Ovary (tissue), 9 donors: ENCODE data around the gene HIPK3. TPM values are rescaled to one million over a fixed set of nuclear protein-coding genes. Genes with fewer than 3 reads are reported as not detected.
"Not testable (repeated sequence)": the region's sequence is repeated elsewhere in the genome, so short reads cannot be mapped to it uniquely, and the experiment has no call there.

Experiments
- DNase-seq, 5 donors: peaks; one replicate each; pipeline ENCODE4 v3.0.0-alpha.2; 2019 to 2020
- H3K27ac ChIP-seq, 2 donors: fragments of 200-600 bp; one replicate each; pipeline versions ENCODE4 v1.5.1 to v1.8.0; 2019 to 2022
- H3K27me3 ChIP-seq: fragments of 200-600 bp; one replicate; pipeline ENCODE4 v1.8.0; 2022
- H3K36me3 ChIP-seq: fragments of 200-600 bp; sonication (generic); one replicate; pipeline ENCODE4 v1.5.1; 2019
- H3K4me1 ChIP-seq: one replicate; pipeline ENCODE4 v1.8.1; 2013; ENCODE audit warnings: mild to moderate bottlenecking, moderate library complexity; ENCODE audit not compliant: insufficient read depth
- H3K4me3 ChIP-seq: fragments of 200-600 bp; sonication (generic); one replicate; pipeline ENCODE4 v1.5.1; 2017
- H3K9me3 ChIP-seq, 2 donors: fragments of 200-600 bp in 1 of 2; sonication (generic) in 1 of 2; one replicate each; pipeline versions ENCODE4 v1.5.1 to v1.8.1; 2013 to 2019; ENCODE audit warnings: mild to moderate bottlenecking in 1 of 2, moderate library complexity in 1 of 2
- CTCF ChIP-seq, 3 donors: fragments of 450-650 bp in 2 of 3; fragments of 200-600 bp in 1 of 3; IDR thresholded peaks; one replicate each; pipeline versions ENCODE4 v1.5.1 to v1.8.0; 2016 to 2022; ENCODE audit warnings: antibody characterized with exemption in 3 of 3, mild to moderate bottlenecking in 1 of 3
- EP300 ChIP-seq: sonication (generic); formaldehyde crosslinking; IDR thresholded peaks from one replicate; pipeline ENCODE4 v1.6.1; 2017; ENCODE audit warnings: antibody characterized with exemption
- POLR2A ChIP-seq: fragments of 450-650 bp; IDR thresholded peaks from one replicate; pipeline ENCODE4 v1.6.1; 2017; ENCODE audit warnings: antibody characterized with exemption, mild to moderate bottlenecking, moderate library complexity
- WGBS, 3 donors: extraction: QIAGEN DNeasy Blood & Tissue Kit in 1 of 3; methylation state at CpG; one replicate each; pipeline versions ENCODE4 v1.1.5 to v1.1.7; 2013 to 2017; 5-methylcytosine and 5-hydroxymethylcytosine counted together
- intact Hi-C, 4 donors: fragments of 100-400 bp; cut with DNase I; formaldehyde crosslinking; loops; one replicate each; pipeline versions ENCODE4 v1.11.0 to v1.15.1; 2022 to 2023
- polyA plus RNA-seq, 2 donors: library from polyadenylated mRNA; stranded (reverse); fragments of 200-250 nt in 1 of 2; fragments of 350-450 nt in 1 of 2; fragmentation: Illumina TruSeq in 1 of 2; extraction: RNeasy Lipid Tissue Mini Kit (QIAGEN cat#74804) in 1 of 2; gene quantifications; one replicate each; pipeline ENCODE4 v1.2.3, GENCODE V29; 2013 to 2014
- total RNA-seq, 7 donors: library from RNA; depleted of rRNA in 2 of 7; stranded (reverse); fragments of >200 nt in 2 of 7; fragmentation: NEBNext Ultra II Directional in 3 of 7; extraction: Animal tissue kit (Norgen Biotek cat#: 25700) in 3 of 7; gene quantifications; one replicate each; pipeline versions ENCODE4 v1.1.0 to v1.2.4, GENCODE V29; 2016 to 2023
- donor health status: DM: no; HTN: no; CAD: no; lungs with moderate emphysema.
- donor health status: DM: no; HTN: no; CAD: no.
- donor health status: Bipolar disorder and iron deficiency.
- donor health status: DM: yes; HTN: yes; CAD: no.
- donor health status: DM: no; HTN: no; CAD: no.
- donor health status: DM: yes; HTN: yes; CAD: no.

The HIPK3 gene
- total and polyA plus RNA-seq, 9 donors = 28.0 to 252 (median 178) TPM

- no peak overlapping the region for H3K27ac ChIP-seq
- no peaks in the 10 kb centered on the region for H3K27me3 ChIP-seq
- WGBS, 3 donors = 63 to 76% (median 69%) methylated on average over 5 of the region's 5 CpGs
- no peaks in the 10 kb centered on the region for H3K4me1 ChIP-seq
- TF ChIP-seq EP300 (no peak), CTCF (IDR thresholded peaks at IDR 0.05) (no peak), POLR2A (no peak)
- H3K9me3 ChIP-seq = no peaks in the 10 kb centered on the region
- no peak overlapping the region for H3K4me3 ChIP-seq
- DNase-seq = no peak
- H3K36me3 ChIP-seq = no peaks in the 10 kb centered on the region
- intact Hi-C loops = no loop called here
Observed at GRCh38 chr11:33211580-33211979, 45.6 kb upstream of the HIPK3 start.

GRCh38 chr11:33214187-33214586 lies 43.0 kb upstream of the HIPK3 start:
- H3K27ac ChIP-seq = no peak overlapping the region
- H3K9me3 ChIP-seq = no peaks in the 10 kb centered on the region
- no peaks in the 10 kb centered on the region for H3K4me1 ChIP-seq
- H3K27me3 ChIP-seq = no peaks in the 10 kb centered on the region
- no peak for DNase-seq
- H3K4me3 ChIP-seq = no peak overlapping the region
- TF ChIP-seq EP300 (no peak), CTCF (IDR thresholded peaks at IDR 0.05) (no peak), POLR2A (no peak)
- no peaks in the 10 kb centered on the region for H3K36me3 ChIP-seq
- intact Hi-C loops = no loop called here

GRCh38 chr11:33214767-33215166 lies 42.4 kb upstream of the HIPK3 start:
- no peak overlapping the region for H3K27ac ChIP-seq
- WGBS, 3 donors = 48 to 94% (median 65%) methylated on average over 2 of the region's 2 CpGs

GRCh38 chr11:33216676-33217075 lies 40.5 kb upstream of the HIPK3 start:
- H3K4me1 ChIP-seq, H3K36me3 ChIP-seq, intact Hi-C loops, DNase-seq, H3K4me3 ChIP-seq, H3K27ac ChIP-seq, H3K9me3 ChIP-seq, H3K27me3 ChIP-seq: not testable (repeated sequence)
- 66 to 83% (median 82%) methylated on average over 2 of the region's 2 CpGs for WGBS, 3 donors

More at GRCh38 chr11:33214767-33215166, 42.4 kb upstream of the HIPK3 start:
- TF ChIP-seq EP300 = no peak
- TF ChIP-seq CTCF (IDR thresholded peaks at IDR 0.05) = no peak
- no peak for TF ChIP-seq POLR2A
- DNase-seq = no peak
- intact Hi-C loops = no loop called here
- Histone ChIP-seq H3K27me3 (no peaks in the 10 kb centered on the region), H3K9me3 (no peaks in the 10 kb centered on the region), H3K4me3 (no peak overlapping the region), H3K36me3 (no peaks in the 10 kb centered on the region), H3K4me1 (no peaks in the 10 kb centered on the region)

GRCh38 chr11:33222052-33222750 lies 35.0 kb upstream of the HIPK3 start:
- no peak for DNase-seq
- H3K27ac ChIP-seq = no peak overlapping the region
- H3K4me3 ChIP-seq = no peak overlapping the region
- H3K4me1 ChIP-seq = no peaks in the 10 kb centered on the region
- H3K9me3 ChIP-seq = no peaks in the 10 kb centered on the region
- WGBS, 3 donors = 88 to 94% (median 90%) methylated on average over 7 of the region's 7 CpGs
- intact Hi-C loops = no loop called here
- TF ChIP-seq CTCF (IDR thresholded peaks at IDR 0.05) (no peak), POLR2A (no peak), EP300 (no peak)
- no peaks in the 10 kb centered on the region for H3K27me3 ChIP-seq
- H3K36me3 ChIP-seq = no peaks in the 10 kb centered on the region
